ENCODE measurements around the gene SLC6A4.
"Not testable (repeated sequence)": the region's sequence is repeated elsewhere in the genome, so short reads cannot be mapped to it uniquely, and the experiment has no call there.

The SLC6A4 gene

DNA sequence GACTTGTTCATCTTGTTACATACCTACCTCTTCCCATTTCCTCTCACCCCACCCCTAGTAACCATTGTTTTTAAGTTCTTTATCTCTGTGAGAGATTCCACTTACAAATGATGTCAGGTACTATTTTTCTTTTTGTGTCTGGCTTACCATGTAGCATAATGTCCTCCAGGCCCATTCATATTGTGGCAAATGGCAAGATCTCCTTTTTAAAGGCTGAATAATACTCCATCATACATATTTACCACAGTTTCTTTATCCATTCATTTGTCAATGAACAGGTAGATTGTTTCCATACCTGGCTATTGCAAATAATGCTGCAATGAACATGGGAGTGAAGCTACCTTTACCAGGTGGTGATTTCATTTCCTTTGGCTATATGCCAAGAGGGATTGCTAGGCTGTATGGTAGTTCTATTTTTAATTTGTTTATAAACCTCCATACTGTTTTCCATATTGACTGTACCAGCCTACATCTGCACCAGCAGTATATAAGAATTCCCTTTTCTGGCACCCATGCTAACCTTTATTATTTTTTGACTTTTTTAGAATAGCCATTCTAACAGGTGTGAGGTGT is 65.0 kb downstream of the SLC6A4 start:
- no peak for DNase-seq

- DNase-seq, result no peak
Observed at GRCh38 chr17:30165960-30166359, 69.5 kb downstream of the SLC6A4 start.

DNA sequence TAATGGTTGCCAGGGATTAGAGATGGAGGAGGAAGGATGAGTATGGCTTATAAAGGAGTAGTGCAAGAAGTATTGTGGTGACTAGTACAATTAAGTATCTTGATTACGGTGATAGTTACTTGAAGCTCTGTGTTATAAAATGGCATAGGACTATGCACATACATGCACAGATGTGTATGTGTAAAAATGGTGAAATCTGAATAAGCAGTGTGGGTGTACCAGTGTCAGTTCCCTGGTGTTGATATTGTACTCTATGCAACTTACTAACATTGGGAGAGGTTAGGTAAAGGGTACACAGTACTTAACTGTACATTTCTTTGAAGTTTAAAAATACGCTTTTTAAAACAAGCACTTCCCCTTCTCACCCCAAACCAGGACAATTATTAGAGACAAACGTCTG is 70.3 kb downstream of the SLC6A4 start:
- no peak for DNase-seq

DNA sequence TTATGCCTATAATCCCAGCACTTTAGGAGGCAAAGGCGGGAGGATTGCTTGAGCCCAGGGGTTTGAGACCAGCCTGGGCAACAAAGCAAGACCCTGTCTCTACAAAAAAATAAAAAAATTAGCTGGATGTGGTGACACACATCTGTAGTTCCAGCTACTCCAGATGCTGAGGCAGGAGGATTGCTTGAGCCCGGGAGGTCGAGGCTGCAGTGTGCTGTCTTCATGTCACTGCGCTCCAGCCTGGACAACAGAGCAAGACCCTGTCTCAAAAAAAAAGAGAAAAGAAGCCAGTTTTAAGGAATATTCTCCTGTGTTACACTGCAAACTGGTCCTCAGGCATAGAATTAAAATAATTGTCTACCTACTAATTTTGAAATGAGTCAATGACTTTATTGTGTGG is 71.0 kb downstream of the SLC6A4 start:
- DNase-seq, result no peak

DNA sequence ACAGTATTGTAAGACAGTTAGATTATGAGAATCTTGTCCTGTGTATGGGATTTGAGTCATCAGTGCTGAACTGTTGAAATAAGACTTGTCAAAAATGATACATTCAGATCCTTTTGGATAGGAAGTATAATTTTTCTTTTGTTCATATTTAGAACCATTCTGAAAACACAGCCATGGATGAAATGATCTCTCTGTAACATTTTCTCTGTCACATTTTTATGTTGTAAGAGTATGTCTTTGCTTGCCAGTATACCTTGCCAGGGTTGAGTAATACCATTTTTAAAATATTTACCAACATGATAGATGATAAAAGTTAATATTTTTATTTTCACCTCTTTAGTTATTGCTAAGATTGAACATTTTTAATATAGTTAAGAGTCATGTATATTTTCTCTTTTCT is 73.9 kb downstream of the SLC6A4 start:
- no peak for DNase-seq

GRCh38 chr17:30160419-30161172 is 74.9 kb downstream of the SLC6A4 start:
- no peak for DNase-seq

GRCh38 chr17:30158896-30159625 is 76.4 kb downstream of the SLC6A4 start:
- DNase-seq, result no peak

DNA sequence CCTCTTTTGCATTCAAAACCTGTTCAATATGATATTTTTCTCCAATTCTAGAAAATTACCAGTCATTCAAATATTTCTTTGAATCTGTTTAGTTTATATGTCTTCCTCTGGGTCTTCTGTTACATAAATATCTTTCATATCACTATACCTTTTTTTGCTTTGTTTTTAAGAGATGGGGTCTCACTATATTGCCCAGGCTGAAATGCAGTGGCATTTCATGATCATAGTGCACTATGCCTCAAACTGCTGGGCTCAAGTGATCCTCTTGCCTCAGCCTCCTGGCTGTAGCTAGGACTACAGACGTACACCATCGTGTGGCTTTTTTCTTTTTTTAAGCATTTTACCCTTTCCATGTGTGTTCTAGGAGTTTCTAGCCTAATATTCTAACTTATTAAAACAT is 80.1 kb downstream of the SLC6A4 start:
- DNase-seq, result no peak

DNA sequence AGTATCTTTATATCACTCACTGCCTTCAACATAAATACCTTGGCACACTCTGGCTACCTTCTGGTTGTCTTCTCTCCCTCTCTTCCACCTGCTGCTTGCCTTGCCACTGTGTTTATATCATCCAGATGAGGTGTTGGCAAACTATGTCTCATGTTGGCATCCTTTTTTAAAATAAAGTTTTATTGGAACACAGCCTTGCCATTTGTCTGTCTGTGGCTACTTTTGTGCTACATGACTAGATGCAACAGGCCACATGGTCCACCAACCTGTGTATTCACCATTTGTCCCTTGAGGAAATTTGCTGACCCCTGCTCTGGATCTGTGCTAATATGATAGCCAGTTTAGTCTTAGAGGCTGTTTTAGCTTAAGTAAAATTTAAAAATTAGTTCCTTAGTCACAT is 82.0 kb downstream of the SLC6A4 start:
- no peak for DNase-seq

GRCh38 chr17:30151471-30151870 is 84.0 kb downstream of the SLC6A4 start:
- DNase-seq, result no peak

- no peak for DNase-seq
Observed at GRCh38 chr17:30148376-30148775, 87.1 kb downstream of the SLC6A4 start.

DNA sequence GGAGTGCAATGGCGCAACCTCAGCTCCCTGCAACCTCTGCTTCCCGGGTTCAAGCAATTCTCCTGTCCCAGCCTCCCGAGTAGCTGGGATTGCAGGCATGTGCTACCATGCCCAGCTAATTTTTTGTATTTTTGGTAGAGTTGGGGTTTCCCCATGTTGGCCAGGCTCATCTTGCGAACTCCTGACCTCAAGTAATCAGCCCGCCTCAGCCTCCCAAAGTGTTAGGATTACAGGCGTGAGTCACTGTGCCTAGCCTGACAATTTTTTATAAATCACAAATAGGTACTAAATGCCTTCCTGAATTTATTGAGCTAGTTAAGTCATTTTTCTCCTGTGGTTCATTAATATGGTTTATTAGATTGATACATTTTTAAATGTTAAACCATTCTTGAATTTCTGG is 87.6 kb downstream of the SLC6A4 start:
- not testable (repeated sequence) for DNase-seq

Data from stimulated activated CD4-positive, alpha-beta T cell treated with anti-CD3 and anti-CD28 coated beads, Interleukin-2, amount 100 ng/mL, for 48 hours (primary cell).